H1 (cell line): ENCODE measurements around the gene RPAP3.

Experiments used
- ATF3 ChIP-seq: IDR thresholded peaks from 2 replicates; pipeline ENCODE4 v1.6.1; 2011; ENCODE audit warnings: low read depth, mild to moderate bottlenecking, low read length; ENCODE audit not compliant: insufficient read depth
- CTCF ChIP-seq, 3 experiments: IDR thresholded peaks; 1 replicate in 2 of 3; 2 replicates in 1 of 3; pipeline versions ENCODE4 v1.5.1 to v1.6.1; 2011; ENCODE audit warnings: low read length in 3 of 3, mild to moderate bottlenecking in 3 of 3, inconsistent platforms in 2 of 3, low read depth in 1 of 3, moderate library complexity in 1 of 3; ENCODE audit not compliant: insufficient read depth in 1 of 3; ENCODE audit errors: control extremely low read depth in 1 of 3
- FOSL1 ChIP-seq: IDR thresholded peaks from 2 replicates; pipeline ENCODE4 v1.6.1; 2011; ENCODE audit warnings: mild to moderate bottlenecking, low read depth, low read length, moderate library complexity; ENCODE audit not compliant: insufficient read depth
- MAX ChIP-seq: IDR thresholded peaks from 2 replicates; pipeline ENCODE4 v1.6.1; 2012; ENCODE audit warnings: inconsistent platforms
- RFX5 ChIP-seq: IDR thresholded peaks from 2 replicates; pipeline ENCODE4 v1.6.1; 2011; ENCODE audit warnings: low read depth, low read length, improper control_type of control experiment, borderline replicate concordance

GRCh38 chr12:47700263-47700662 is 5.6 kb downstream of the RPAP3 start:
- TF ChIP-seq RFX5, result no peak
- no peak for TF ChIP-seq FOSL1
- no peak for TF ChIP-seq CTCF (IDR thresholded peaks at IDR 0.05; ENCODE audit: control extremely low read depth in 1 of 3, insufficient read depth in 1 of 3, low read depth in 1 of 3, low read length in 3 of 3)
- TF ChIP-seq ATF3, result no peak
- TF ChIP-seq MAX, result no peak
